Measurements from ENCODE around the gene CHRNA1.

The CHRNA1 gene

GRCh38 chr2:174784909-174785308 is 20.6 kb upstream of the CHRNA1 start:
- H3K4me3 ChIP-seq (ENCODE audit: low read length) = no peak overlapping the region
- TF ChIP-seq CTCF (IDR thresholded peaks at IDR 0.05; ENCODE audit: insufficient read depth, low read depth, low read length, missing control alignments) = no peak
- DNase-seq (ENCODE audit: low read depth) = no peak

GRCh38 chr2:174784316-174784715 is 20.0 kb upstream of the CHRNA1 start:
- no peak overlapping the region for H3K4me3 ChIP-seq (ENCODE audit: low read length)
- no peak for DNase-seq (ENCODE audit: low read depth)
- TF ChIP-seq CTCF (IDR thresholded peaks at IDR 0.05; ENCODE audit: insufficient read depth, low read depth, low read length, missing control alignments) = no peak

- no peak for DNase-seq (ENCODE audit: low read depth)
- H3K4me3 ChIP-seq (ENCODE audit: low read length) = no peak overlapping the region
- TF ChIP-seq CTCF (IDR thresholded peaks at IDR 0.05; ENCODE audit: insufficient read depth, low read depth, low read length, missing control alignments) = no peak
Observed at GRCh38 chr2:174781996-174782395, 17.7 kb upstream of the CHRNA1 start.

GRCh38 chr2:174781298-174781697 is 17.0 kb upstream of the CHRNA1 start:
- TF ChIP-seq CTCF (IDR thresholded peaks at IDR 0.05; ENCODE audit: insufficient read depth, low read depth, low read length, missing control alignments) = no peak
- no peak overlapping the region for H3K4me3 ChIP-seq (ENCODE audit: low read length)
- no peak for DNase-seq (ENCODE audit: low read depth)

- DNase-seq (ENCODE audit: low read depth) = no peak
- TF ChIP-seq CTCF (IDR thresholded peaks at IDR 0.05; ENCODE audit: insufficient read depth, low read depth, low read length, missing control alignments) = no peak
- no peak overlapping the region for H3K4me3 ChIP-seq (ENCODE audit: low read length)
Observed at GRCh38 chr2:174780856-174781255, 16.6 kb upstream of the CHRNA1 start.

- TF ChIP-seq CTCF (IDR thresholded peaks at IDR 0.05; ENCODE audit: insufficient read depth, low read depth, low read length, missing control alignments) = no peak
- no peak overlapping the region for H3K4me3 ChIP-seq (ENCODE audit: low read length)
- peak; percentile 29 for DNase-seq (ENCODE audit: low read depth)
Observed at GRCh38 chr2:174780191-174780840, 16.0 kb upstream of the CHRNA1 start.

GRCh38 chr2:174779361-174779928 is 15.2 kb upstream of the CHRNA1 start:
- TF ChIP-seq CTCF (IDR thresholded peaks at IDR 0.05; ENCODE audit: insufficient read depth, low read depth, low read length, missing control alignments) = no peak
- H3K4me3 ChIP-seq (ENCODE audit: low read length) = no peak overlapping the region
- peak; percentile 39 for DNase-seq (ENCODE audit: low read depth)

Data from epithelial cell of esophagus (primary cell).